HG02884 (cell line): ENCODE results near the gene CEP290.
A peak's percentile ranks its signal among the peaks of the same experiment; 100 is the strongest.
"Not testable (repeated sequence)": the region's sequence is repeated elsewhere in the genome, so short reads cannot be mapped to it uniquely, and the experiment has no call there.

Experiments
- ATAC-seq: cut with Tn5 transposase; IDR thresholded peaks from one replicate; pipeline ENCODE4 v1.9.1; 2021; ENCODE audit warnings: mild to moderate bottlenecking, moderate library complexity; ENCODE audit not compliant: unreplicated experiment

Gene CEP290

DNA sequence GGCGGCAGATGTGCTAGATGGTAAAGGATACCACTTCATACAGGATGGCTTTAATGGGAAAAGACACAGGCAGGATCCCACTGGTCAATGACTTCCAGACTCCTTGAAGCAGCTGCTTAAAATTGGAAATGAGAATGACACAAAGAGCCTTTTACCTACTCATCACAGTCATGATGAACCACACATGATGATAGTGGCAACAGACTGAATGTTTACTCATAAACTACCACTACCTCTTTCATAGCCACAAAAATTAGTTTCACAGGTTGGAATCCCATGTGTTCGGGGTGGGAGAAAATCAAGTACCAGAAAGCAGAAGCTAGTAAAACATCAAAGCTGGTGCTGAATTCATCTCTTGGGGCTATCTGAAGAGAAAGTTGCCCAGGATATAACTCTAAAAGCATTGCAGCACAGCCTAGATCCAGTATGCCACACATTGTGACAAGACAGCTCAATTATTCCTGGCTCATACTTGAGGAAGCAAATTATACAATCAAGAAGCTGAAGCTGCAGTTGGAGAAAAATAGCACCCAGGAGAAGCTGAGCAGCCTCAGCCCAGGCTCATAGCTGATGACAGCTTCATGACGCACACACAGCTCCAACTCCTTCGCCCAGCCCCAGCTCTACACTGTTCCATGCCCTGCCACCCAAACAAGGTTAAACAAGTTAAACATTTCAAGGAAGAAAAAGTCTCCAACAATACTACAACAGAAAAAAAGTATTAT lies 83.7 kb downstream of the CEP290 start:
- no peak for ATAC-seq

DNA sequence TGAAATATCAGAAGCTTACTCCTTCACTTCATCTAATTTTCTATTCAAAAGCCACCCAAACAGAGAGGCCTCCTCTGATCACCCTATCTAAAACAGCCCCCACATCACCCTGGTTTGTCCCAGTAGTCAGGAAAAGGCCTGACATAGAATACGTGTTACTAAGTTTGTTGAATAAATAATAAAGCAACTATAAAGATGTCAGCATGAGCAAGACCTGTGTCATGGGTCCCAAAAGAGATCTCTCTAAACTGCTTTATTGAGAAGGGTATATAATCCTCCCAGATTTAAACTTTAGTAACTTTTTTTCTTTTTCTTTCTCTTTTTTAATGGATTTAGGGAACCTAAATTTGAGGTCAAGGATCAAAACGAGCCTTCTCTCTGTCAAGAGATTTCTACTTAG lies 85.3 kb downstream of the CEP290 start:
- no peak for ATAC-seq

DNA sequence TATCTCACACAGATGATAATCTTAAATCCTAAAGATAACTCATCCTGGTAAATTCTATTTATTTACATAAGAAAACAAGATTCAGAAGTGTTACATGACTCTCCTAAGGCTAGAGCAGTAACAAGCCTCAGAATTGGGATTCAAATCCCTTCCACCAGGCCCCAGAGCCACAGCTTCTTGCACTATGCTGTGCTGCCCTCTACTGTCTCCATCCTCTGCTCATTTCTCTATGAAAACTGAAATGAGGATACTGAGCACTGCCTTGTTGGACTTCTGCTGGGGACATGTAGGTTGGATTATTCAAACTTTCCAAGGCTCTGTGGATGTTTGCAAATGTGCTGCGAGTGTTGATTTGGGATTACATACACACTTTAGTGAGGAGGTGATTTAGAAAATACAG lies 89.2 kb downstream of the CEP290 start:
- ATAC-seq: no peak

DNA sequence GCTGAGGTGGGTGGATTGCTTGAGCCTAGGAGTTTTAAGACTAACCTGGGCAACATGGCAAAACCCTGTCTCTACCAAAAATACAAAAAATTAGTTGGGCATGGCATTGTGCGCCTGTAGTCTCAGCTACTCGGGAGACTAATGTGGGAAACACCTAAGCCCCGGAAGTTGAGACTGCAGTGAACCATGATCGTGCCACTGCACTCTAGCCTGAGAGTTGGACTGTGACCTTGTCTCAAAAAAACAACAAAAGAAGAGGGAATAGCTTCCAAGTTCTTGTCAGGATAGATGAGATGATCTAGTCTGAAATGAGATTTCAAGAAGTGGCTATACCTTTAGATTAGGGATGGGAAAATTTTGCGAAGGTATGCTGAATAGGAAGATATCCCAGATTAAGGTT lies 97.9 kb downstream of the CEP290 start:
- ATAC-seq: no peak

DNA sequence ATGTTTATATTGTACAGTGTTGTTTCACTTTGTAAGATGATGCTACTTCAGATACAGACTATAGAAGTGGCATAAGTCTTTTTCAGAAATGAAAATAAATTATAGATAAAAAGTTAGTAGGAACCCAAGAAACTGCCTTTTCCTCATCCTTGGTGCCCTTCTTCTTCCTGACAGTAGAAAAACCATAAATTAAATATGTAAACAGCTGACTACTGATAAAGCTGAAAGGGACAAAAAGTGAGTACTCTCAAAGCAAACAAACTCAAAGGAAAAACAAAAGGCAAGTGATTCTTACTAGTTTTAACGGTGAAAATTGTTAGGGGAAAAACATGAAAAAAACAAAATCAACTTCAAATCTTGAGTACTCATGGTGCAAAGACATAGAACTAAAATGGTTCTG lies 104.1 kb downstream of the CEP290 start:
- ATAC-seq: no peak

DNA sequence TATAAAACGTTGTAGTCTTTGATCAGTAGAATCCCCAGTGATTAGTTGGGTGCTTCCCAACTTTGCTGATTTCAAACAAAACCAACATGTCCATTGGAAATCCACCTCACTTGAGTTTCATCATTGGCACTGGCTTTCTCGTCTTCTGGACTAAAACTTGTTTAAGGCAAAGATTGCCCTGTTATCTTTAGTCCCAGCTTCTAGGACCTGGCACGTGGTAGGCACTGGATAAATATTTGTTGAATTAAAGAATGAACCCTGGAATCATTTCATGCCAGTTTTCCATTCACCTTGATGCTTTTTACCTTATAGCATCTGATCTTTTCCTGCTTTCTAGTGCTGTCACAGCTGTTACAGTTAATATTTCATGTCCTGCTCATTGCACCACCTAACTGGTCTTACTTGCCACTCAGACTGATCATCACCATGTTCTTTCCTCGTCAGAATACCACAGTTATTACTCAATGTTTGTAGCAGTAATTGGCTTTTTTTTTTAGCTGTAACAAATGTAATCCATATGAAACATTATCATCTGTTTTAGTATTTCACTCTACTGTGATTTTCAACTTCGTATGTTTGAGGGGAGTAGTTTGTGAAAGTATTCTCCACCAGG lies 105.4 kb downstream of the CEP290 start:
- ATAC-seq: no peak

DNA sequence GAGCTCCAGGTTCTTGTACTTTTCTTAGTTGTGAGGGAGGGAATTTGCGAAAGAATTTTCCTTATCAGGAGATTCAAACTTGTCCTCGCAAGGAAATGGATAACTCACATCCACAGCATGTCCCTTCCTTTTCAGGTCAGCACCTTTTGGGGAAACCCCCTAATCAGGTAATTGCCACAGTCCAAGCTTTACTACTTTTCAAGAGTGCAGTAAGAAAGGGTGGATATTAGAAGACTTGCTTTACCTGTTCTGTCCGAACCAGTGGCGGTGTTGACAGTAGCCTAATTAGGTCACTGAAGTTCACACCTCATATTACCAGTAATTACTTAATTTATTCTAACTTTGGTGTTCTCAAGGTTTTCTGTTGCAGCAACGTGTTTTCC lies 106.0 kb downstream of the CEP290 start:
- ATAC-seq: peak; percentile 5

DNA sequence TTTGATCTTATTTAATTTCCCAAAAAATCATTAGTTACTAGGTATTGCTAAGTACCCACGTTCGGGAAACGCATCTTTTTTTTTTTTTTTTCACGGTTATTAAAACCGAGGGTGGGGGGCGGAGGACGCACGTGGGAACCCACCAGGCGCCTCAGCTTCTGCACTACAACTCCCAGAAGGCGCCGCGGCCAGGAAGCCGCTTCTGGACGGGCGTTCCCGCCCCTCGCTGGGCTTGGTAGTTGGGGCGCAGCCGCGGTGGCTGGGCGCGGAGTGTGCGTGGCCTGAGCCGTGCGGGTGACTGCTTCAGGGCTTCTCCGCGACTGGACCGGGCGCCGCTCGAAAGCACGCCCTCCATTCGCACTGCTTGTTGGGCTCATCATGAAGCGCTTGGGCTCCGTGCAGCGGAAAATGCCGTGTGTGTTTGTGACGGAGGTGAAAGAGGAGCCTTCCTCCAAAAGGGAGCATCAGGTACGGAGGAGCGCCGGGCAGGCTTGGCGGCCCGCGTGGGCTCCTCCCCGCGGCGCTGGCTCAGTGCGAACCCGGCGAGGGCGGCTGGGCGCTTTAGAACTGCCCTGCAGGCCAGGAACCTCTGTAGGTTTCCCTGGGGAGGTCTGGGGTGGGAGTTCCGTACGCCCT lies 106.5 kb downstream of the CEP290 start:
- ATAC-seq: peak; percentile 99

DNA sequence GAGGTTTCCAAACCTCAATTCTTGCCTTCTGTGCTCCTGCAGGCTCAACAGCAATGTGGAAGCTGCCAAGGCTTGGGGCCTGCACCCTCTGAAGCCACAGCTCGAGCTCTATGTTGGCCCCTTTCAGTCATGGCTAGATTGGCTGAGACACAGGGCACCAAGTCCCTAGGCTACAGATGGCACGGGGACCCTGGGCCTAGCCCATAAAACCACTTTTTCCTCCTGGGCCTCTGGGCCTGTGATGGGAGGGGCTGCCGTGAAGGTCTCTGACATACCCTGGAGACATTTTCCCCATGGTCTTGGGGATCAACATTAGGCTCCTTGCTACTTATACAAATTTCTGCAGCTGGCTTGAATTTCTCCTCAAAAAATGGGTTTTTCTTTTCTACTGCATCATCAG lies 110.7 kb downstream of the CEP290 start:
- ATAC-seq: not testable (repeated sequence)

DNA sequence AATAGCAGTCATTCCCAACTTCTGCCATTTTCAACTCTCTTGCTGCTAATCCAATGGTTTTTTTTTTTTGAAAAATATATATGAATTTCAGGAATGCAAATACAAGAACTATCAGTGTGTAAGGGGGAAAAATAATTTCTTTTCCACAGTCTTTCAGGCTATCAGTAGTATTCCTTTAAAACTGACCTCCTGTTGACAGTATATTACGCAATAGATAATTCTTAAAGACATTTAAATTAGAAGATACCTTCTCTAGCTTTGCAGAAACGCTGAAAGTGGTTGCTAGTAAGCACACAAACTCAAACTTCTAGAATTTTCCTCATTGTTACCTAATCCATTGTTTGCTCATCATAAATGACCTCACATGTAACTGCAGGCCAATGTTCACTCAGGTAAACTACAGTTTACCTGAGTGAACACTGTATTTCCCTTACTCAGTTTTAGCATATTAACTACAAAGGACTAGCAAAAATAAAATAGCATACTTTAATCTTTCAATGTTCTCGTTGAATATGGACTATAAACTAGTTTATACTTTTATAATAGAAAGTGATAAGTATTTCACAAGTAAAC lies 112.7 kb downstream of the CEP290 start, which contains the start of gene C12orf50:
TSS of gene C12orf50 (minus strand) at position 309 of the 573 bp plus-strand sequence. CDS start 2,439 bp downstream, outside the sequence.
- no peak for ATAC-seq

DNA sequence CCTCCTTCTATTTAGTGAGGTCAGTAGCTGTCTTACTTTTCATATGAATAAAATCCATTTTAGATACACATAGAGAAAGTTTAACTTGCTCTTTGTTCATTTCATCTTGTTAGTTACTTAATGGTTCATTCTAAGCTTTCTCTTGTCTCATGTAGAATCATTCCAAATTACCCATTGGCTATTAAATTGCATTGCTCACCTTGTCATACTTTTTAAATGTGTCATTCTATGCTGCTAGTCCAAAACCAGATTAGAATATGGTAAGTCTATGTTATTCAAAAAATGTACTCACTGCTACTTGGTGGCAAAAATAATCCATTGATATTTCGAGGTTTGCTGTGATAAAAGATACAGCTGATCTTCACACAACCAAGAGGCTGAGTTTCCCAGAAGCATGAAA lies 115.7 kb downstream of the CEP290 start:
- no peak for ATAC-seq

DNA sequence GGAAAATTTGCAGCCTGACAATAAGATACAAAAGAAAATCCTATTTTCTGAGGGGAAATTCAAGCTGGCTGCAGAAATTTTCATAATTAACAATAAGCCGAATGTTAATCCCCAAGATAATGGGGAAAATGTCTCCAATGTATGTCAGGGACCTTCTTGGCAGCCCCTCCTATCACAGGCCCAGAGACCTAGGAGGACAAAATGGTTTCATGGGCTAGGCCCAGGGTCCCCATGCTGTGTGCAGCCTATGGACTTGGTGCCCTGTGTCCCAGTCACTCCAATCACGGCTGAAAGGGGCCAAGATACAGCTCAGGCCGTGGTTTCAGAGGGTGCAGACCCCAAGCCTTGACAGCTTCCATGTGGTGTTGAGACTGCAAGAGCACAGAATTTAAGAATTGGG lies 123.9 kb downstream of the CEP290 start:
- no peak for ATAC-seq

DNA sequence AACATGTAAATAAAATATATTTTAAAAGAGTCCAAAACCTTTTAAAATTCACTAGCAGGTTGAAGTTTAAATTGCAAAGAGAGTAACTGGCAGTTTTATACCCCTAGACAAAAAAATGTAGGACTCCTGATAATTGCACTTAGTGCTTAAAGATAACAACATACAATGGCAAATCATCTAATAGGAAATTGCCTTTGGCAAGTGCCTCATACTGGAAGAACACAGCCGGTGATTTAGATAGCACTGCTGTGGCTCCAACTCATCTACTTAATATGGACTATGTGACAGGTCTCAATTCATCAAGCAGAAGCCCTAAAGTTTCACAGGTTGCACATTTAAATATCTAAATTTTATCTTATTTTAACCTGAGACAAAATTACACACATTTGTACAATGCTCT lies 126.1 kb downstream of the CEP290 start:
- no peak for ATAC-seq

DNA sequence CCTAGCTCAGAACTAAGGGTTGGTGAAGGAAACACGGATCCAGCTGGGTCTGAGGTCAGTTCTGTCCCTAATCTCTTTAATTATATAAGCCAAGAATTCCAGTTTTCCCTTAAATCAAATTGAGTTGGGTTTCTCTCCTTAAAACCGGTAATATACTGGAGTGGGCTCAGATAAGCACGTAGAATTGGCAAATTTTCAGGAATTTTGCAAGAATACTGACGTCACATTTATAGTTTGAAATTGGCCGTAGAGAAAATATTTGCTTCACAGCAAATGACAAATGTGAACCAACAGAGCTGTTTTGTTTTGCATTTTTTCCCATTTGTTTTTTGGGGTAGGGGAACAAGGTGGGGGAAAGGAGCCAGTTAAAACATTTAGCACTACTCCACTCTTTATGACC lies 130.1 kb downstream of the CEP290 start:
- no peak for ATAC-seq

DNA sequence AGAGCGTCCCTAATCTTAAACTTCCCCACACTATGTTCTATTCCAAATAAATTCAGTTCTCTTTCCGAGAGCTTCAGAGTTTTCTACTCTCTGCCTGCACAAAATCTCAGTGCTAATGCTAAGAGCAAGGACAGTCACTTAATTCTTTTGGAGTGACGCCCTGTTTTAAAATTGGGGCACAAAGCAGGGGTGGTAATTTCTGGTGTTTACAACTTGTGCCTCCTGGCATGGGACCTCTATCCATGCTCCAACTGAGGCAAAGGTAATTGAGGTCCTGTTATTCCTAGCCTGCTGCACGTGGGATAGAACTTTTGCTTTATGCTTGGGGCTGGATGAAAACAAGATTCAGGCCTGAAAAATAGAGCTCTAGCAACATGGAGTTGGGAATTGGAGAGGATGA lies 135.5 kb downstream of the CEP290 start:
- ATAC-seq: no peak

DNA sequence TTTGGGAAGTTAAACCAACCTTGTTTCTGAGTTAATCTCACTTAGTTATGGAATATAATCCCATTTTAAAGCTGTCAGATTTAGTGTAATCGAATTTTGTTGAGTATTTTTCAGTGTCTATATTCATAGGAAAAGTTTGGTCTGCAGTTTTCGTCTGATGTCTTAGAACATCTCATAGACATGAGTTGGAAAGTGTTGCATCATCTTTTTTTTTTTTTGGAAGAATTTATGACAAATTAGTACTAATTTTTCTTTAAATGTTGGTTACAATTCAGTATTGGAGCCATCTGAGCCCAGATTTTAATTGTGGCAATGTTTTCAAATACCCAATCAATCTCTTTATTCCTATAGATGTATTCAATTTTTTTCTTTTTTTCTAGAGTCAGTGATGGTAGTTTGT lies 140.6 kb downstream of the CEP290 start:
- ATAC-seq: no peak
